ENCODE results near the gene ZNF184.
A peak's percentile ranks its signal among the peaks of the same experiment; 100 is the strongest.

Gene ZNF184

DNA sequence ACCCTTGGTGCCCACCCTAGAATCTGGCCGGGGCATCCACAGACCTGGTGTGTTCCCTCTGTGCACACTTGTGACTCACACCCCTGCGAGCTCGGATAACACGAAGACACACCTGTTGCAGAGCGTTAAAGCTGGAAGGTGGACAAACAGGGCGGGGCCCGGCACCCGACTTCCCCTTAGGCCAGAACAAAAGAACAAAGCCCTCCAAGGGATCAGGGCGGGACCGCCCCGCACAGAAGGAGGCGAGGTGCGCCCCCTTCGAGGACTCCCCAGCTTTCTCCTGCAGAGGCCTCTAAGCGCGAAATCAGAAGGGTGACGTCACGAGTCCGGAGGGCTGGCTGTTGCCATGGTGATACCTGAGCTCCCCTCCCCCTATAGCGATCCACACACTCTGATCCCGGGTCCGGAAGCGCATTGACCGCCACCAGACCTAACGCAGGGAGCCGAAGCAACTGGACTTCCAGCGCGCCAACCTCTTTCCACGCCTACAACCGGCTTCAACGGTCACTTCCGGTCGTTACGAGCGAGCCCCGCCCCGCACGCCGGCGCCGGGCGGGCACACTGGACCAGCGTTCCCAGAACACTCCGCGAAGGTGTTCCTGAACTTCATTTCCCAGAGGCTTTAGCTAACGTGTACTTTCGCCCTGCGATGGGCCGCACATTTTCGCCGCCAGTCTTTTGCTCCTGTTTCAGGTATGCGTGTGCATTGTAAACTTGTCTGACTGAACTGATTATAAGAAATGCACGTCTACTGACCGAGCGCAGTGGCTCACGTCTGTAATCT, at the start of gene ZNF184:
Gene ZNF184, minus strand, starts transcription at position 489 of the 784 bp plus-strand sequence. CDS start 811 bp downstream, outside the sequence.
- H3K27ac ChIP-seq = peak within 1 kb of the TSS; percentile 78
- peak within 1 kb of the TSS; percentile 73 to 77 for H3K4me3 ChIP-seq (ENCODE audit: low read depth in 1 of 2, low read length in 1 of 2)
- H3K36me3 ChIP-seq = no peaks in the 10 kb centered on the region
- TF ChIP-seq CTCF (IDR thresholded peaks at IDR 0.05) = peak; percentile 22
- no peaks in the 10 kb centered on the region for H3K9me3 ChIP-seq
- H3K4me1 ChIP-seq (ENCODE audit: control insufficient read depth in 1 of 2, insufficient read depth in 1 of 2, low read depth in 1 of 2, low read length in 1 of 2) = peaks cover 8 to 17% of the 10 kb centered on the region in 2 experiments
- H3K27me3 ChIP-seq = peaks cover 4% of the 10 kb centered on the region

DNA sequence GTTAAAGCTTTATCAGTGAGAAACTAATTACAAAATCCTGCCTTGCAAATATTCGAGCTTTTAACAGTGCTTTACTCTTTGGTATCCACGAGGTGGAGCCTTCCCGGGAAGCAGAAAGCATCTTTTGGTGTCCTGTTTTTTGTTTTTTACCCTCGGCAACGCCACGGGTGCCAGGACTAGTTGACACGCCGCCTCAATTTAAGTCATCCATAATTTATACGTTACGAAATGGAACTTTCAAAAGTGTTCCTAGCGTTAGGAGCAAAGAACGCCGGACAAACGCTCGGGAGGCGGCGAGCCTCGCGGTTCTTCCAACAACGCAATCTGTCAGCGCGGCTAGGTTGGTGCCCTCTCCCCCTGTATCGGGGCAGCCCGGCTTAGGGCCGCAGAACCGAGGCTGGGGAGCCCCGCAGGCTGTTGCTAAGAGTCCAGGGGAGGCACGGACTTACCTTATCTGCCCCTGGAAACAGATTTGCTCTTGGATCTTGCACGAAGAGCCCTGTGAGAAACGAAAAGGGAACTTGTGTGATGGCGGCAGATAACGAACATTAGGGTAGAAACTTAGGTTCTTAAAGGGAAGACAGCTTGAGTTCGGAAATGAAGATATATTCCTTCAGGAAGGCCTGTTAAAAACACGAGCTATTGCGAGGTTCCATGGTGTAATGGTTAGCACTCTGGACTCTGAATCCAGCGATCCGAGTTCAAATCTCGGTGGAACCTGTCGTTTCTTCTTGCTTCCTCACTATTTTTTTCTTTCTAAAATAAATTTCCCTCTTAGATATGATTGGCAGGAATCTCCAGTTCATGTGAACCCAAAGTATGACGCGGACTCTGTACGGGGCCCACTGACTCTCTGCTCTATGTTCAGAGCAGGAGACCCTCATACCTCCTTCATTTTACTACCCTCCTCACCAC, 46.2 kb upstream of the ZNF184 start:
- Histone ChIP-seq H3K9me3 (no peaks in the 10 kb centered on the region), H3K27ac (no peak overlapping the region), H3K4me1 (ENCODE audit: control insufficient read depth in 1 of 2, insufficient read depth in 1 of 2, low read depth in 1 of 2, low read length in 1 of 2) (peaks cover 9 to 11% of the 10 kb centered on the region in 2 experiments), H3K27me3 (peaks cover 72% of the 10 kb centered on the region), H3K36me3 (no peaks in the 10 kb centered on the region), H3K4me3 (ENCODE audit: low read depth in 1 of 2, low read length in 1 of 2) (peak overlapping the region; percentile 26 to 55)
- no peak for TF ChIP-seq CTCF (IDR thresholded peaks at IDR 0.05)

DNA sequence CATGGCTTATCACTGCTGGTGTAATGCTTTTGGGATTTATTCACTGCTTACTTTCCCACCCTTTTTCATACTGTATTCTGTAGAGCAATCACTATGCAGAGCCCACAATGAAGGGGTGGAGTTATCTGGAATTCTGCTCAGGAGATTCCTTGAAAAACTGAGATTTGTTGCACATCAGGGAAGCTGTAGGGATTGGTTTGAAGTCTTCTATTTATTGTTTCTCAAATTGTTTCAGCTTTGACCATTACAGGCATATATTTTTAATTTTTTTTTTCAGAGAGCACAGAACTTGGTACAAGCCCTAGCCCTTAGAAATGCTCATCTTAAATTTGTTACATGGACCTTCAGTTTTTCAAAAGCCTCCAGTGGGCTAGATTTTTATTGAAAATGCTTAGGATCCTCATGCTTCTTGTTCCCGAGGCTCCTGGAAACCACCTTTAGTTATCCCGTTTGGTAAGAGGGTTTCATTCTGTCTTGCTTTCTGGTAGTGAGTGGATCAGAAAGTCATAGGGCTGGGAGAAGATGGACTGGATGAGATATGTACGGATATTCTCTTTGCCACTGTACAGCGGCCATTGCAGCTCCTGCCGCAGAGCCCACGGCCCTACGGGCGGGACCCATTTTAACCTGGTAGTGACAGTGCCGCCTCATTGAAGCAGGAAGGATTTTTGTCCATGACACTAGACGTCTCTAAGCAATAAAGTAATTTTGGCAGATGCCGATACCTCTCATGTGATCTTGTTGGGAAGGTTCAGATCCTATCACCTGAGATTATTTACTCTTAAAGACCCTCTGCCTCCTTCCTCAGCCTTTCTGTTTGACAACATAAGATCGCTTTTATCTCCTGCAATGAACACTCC, 45.3 kb upstream of the ZNF184 start:
- Histone ChIP-seq H3K4me1 (ENCODE audit: control insufficient read depth in 1 of 2, insufficient read depth in 1 of 2, low read depth in 1 of 2, low read length in 1 of 2) (peaks cover 9 to 11% of the 10 kb centered on the region in 2 experiments), H3K36me3 (no peaks in the 10 kb centered on the region), H3K4me3 (ENCODE audit: low read depth in 1 of 2, low read length in 1 of 2) (peak overlapping the region in 1 of 2 experiments; percentile 55), H3K27ac (no peak overlapping the region), H3K27me3 (peaks cover 82% of the 10 kb centered on the region), H3K9me3 (no peaks in the 10 kb centered on the region)
- TF ChIP-seq CTCF (IDR thresholded peaks at IDR 0.05) = no peak

DNA sequence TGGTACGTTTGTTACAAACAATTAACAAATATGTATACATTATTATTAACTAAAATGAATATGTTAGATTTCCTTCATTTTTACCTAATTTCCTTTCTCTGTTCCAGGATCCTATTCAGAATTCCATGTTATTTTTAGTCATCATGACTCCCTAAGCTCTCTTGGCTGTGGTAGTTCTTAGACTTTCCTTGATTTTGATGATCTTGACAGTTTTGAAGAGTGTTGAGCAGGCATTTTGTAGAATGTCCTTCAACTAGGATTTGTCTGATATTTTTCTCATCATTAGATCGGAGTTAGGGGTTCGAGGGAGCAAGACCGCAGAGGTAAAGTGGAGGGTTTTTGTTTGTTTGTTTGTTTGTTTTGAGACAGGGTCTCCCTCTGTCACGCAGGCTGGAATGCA, 44.3 kb upstream of the ZNF184 start:
- Histone ChIP-seq H3K36me3 (no peaks in the 10 kb centered on the region), H3K4me3 (ENCODE audit: low read depth in 1 of 2, low read length in 1 of 2) (no peak overlapping the region), H3K27me3 (peaks cover 91% of the 10 kb centered on the region), H3K9me3 (no peaks in the 10 kb centered on the region), H3K27ac (no peak overlapping the region), H3K4me1 (ENCODE audit: control insufficient read depth in 1 of 2, insufficient read depth in 1 of 2, low read depth in 1 of 2, low read length in 1 of 2) (peaks cover 9 to 11% of the 10 kb centered on the region in 2 experiments)
- TF ChIP-seq CTCF (IDR thresholded peaks at IDR 0.05) = no peak

DNA sequence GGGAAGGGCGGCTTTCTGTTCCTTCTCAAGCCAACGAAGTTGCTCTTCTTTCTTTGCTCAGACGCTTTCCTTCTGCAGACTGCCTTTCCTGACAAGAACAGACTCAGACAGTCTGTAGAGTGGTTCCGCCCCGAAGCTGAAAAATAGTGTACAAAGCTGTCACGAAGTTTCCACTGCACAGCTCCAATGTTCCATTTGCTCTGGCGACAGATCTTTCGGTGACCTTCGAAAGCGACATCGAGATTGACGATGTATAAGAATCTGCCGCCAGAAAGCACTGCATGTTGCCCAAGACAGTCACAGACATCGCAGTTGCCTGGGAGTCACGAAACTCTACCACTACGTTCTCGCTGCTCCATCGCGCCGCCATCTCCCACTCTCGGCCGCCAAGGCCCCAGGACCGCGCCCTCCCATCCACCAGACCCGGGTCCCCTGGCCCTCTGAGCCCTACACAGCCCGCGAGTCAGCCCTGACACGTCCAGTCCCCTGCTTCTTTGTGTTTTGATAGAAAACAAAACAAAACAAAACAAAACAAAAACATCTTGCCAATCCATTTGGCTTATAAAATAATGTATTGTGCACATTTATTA, 42.1 kb upstream of the ZNF184 start:
- H3K27me3 ChIP-seq = peaks cover 99% of the 10 kb centered on the region
- no peak overlapping the region for H3K4me3 ChIP-seq (ENCODE audit: low read depth in 1 of 2, low read length in 1 of 2)
- TF ChIP-seq CTCF (IDR thresholded peaks at IDR 0.05) = no peak

More for the DNA sequence above, 42.1 kb upstream of the ZNF184 start:
- no peaks in the 10 kb centered on the region for H3K36me3 ChIP-seq
- peaks cover 9 to 11% of the 10 kb centered on the region in 2 experiments for H3K4me1 ChIP-seq (ENCODE audit: control insufficient read depth in 1 of 2, insufficient read depth in 1 of 2, low read depth in 1 of 2, low read length in 1 of 2)
- no peak overlapping the region for H3K27ac ChIP-seq
- no peaks in the 10 kb centered on the region for H3K9me3 ChIP-seq

Data from neutrophil (primary cell).